Fibroblast of the aortic adventitia (primary cell): ENCODE data around the gene ZBTB5. TPM values are rescaled to one million over a fixed set of nuclear protein-coding genes. Genes with fewer than 3 reads are reported as not detected.
"Not testable (repeated sequence)": the region's sequence is repeated elsewhere in the genome, so short reads cannot be mapped to it uniquely, and the experiment has no call there.

ENCODE experiments used
- DNase-seq: peaks from one replicate; pipeline ENCODE4 v3.0.0-alpha.2; 2010; ENCODE audit warnings: low read depth
- H3K4me3 ChIP-seq: 2 replicates; pipeline ENCODE4 v1.5.1; 2011; ENCODE audit warnings: low read depth, mild to moderate bottlenecking, control low read depth, low read length, moderate library complexity
- total RNA-seq: library from RNA; depleted of rRNA; stranded (reverse); fragments of >200 nt; gene quantifications from 2 replicates; pipeline ENCODE4 v1.2.3, GENCODE V29; 2012; ENCODE audit warnings: low replicate concordance
- TF ChIP-seq, protein P1 (sequence below): IDR thresholded peaks from 2 replicates; pipeline ENCODE4 v1.5.1; 2011; ENCODE audit warnings: mild to moderate bottlenecking, low read length, control low read depth, inconsistent platforms; ENCODE audit not compliant: insufficient read depth

Gene ZBTB5
- total RNA-seq, 1 donor, result 9.3 TPM

DNA sequence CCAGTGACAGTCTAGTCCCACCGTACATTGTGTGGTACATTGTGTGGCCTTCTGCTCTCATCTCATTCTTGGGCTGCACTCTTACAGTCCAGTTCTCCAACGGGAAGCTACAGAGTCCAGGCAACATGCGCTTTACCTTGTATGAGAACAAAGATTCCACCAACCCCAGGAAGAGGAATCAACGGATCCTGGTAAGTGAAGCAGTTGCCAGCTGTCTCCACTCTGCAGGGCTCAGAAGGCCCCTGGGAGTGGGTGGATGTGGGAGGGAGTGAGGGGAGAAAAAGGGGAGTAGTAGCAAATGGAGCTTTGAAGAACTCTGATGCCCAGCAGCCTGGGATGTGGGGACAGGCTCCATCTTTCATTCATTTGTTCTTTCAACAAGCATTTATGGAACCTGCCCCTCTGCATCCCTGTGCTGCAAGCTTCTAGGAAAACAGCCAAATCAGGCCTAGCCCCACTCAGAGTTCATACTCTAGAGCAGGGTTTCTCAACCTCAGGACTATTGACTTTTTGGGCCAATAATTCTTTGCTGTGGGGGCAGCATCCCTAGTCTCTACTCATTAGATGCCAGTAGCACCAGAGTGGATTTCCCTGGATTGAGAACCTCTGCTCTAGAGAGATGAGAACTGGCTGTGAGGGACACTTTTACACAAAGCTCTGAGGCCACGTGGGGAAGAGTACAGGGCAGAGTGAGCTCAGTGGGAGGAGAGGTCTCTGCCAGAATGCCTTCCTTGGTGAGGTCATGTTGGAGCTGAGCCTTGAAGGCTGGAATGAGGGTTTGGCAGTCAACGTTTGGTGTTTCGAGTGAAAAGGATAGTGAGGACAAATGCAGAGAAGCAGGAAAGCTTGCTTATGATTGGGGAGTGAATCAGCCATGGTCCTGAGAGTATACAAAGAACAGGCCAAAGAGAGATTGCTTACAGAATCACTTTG, 21.6 kb upstream of the ZBTB5 start:
- peak overlapping the region; percentile 92 for H3K4me3 ChIP-seq
- TF ChIP-seq, protein P1, sequence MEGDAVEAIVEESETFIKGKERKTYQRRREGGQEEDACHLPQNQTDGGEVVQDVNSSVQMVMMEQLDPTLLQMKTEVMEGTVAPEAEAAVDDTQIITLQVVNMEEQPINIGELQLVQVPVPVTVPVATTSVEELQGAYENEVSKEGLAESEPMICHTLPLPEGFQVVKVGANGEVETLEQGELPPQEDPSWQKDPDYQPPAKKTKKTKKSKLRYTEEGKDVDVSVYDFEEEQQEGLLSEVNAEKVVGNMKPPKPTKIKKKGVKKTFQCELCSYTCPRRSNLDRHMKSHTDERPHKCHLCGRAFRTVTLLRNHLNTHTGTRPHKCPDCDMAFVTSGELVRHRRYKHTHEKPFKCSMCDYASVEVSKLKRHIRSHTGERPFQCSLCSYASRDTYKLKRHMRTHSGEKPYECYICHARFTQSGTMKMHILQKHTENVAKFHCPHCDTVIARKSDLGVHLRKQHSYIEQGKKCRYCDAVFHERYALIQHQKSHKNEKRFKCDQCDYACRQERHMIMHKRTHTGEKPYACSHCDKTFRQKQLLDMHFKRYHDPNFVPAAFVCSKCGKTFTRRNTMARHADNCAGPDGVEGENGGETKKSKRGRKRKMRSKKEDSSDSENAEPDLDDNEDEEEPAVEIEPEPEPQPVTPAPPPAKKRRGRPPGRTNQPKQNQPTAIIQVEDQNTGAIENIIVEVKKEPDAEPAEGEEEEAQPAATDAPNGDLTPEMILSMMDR, result no peak
- DNase-seq, result peak; percentile 98

DNA sequence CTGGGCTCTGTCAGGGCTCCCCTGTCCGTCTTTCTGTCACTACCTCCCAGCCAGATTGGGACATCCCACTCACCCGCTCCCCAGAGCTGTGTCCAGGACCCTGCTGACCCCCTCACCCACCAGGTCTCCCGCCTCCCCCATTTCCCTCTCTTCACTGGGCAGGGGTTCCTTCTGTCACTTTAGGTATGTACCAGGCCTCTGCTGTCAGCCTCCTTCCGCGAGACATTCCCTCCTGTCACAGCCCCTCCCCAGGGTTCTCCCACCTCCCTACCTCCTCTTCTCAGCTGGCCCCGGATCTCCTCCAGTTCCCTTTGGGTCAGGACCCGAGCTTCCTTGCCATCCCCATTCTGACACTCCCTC, 21.0 kb upstream of the ZBTB5 start:
- TF ChIP-seq, protein P1, result no peak
- DNase-seq, result no peak
- peak overlapping the region; percentile 92 for H3K4me3 ChIP-seq

DNA sequence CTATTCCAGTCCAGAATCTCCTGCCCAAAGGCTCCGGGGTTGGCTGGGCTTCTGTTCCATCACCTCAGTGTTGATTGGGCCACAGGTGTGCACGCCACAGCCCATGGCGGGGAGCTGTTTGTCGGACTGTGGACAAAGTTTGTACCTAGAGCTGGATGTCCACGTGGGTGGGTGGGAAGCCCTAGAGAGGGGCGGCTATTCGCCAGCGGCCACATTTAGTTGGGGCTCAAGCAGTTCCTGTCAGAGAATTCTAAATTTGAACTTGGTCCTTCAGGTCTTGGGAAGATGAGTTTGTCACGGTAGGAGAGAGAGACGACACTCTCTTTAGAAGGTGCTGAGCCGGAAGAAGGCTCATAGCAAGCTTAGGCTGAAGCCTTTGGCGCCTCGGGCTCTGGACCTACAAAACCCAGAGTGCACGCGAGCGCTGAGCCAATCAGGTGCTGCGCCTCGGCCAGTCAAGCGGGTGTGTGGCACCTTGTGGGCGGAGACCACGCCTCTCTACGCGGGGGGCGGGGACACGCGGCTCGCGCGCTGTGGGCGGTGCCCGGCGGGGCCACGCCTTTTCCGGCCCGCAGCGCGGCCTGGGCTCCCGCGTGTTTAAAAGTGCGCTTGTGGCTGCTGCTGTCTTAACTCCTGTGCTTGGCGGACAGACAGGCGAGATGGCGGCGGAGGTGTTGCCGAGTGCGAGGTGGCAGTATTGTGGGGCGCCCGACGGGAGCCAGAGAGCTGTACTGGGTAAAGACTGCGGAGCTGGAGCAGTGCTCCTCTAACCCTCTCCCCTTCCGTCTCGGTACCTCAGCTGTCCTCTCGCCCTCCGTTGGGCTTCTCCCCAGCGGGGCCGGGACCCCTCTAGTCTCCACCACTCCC, 20.4 kb upstream of the ZBTB5 start, which contains the start of gene POLR1E:
Gene POLR1E, plus strand, starts transcription at position 560 of the 867 bp plus-strand sequence. Its CDS starts 100 bp downstream, at position 660.
- TF ChIP-seq, protein P1, result no peak
- H3K4me3 ChIP-seq, result peak within 1 kb of the TSS; percentile 92
- DNase-seq, result peak; percentile 86

DNA sequence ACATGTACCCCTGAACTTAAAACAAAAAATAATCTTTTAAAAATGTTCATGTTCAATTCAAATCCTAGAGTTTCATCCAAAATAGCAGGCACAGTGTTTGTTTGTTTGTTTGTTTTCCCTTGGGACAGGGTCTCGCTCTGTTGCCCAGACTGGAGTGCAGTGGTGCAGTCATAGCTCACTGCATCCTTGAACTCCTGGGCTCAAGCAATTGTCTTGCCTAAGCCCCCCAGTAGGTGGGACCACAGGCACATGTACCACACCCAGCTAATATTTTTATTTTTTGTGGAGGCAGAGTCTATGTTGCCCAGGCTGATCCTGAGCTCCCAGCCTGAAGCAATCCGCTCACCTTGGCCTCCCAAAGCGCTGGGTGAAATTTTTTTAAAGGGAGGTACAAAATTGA, 15.5 kb upstream of the ZBTB5 start:
- H3K4me3 ChIP-seq, result no peak overlapping the region
- no peak for DNase-seq
- TF ChIP-seq, protein P1, result no peak

DNA sequence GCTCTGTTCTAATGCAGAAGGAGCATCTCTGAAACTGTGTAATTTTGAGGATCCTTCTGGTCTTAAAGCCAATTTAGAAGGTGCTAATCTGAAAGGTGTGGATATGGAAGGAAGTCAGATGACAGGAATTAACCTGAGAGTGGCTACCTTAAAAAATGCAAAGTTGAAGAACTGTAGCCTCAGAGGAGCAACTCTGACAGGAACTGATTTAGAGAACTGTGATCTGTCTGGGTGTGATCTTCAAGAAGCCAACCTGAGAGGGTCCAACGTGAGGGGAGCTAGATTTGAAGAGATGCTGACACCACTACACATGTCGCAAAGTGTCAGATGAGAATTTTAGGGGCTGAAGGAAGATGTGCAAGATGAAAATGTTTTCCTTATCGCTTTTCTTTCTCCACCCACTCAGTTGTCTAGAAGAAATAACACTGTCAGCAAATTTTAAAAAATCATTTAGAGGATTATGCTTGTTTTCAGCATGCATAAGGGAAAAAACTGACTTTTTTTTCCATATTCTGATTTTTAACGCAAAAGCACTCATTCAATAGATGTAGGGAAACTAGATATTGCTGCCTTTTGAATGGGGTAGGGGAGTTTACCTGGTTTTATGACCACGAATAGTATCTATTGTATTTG, 12.9 kb upstream of the ZBTB5 start:
- not testable (repeated sequence) for H3K4me3 ChIP-seq, DNase-seq

DNA sequence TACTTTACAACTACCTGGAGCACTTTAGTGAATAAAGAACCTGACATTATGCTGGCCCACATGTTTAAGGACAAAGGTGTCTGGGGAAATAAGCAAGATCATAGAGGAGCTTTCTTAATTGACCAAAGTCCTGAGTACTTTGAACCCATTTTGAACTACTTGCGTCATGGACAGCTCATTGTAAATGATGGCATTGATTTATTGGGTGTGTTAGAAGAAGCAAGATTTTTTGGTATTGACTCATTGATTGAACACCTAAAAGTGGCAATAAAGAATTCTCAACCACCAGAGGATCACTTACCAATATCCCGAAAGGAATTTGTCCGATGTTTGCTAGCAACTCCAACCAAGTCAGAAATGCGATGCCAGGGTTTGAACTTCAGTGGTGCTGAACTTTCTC, 12.2 kb upstream of the ZBTB5 start:
- H3K4me3 ChIP-seq, DNase-seq: not testable (repeated sequence)

DNA sequence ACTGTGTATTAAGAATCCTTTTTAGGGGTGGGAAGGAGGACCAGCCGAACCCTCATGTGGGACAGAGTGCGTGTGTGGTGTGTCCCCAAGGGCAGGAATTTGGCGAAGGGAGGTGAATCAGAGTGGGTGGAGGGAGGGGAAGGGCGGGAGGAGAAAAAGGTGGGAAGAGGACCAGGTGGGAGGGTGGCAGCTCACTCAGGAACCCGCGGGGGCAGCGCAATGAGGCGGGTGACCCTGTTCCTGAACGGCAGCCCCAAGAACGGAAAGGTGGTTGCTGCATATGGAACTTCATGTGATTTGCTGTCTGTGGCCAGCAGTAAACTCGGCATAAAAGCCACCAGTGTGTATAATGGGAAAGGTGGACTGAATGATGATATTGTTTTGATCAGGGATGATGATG, 11.7 kb upstream of the ZBTB5 start:
- TF ChIP-seq, protein P1, result no peak
- DNase-seq, result no peak
- no peak overlapping the region for H3K4me3 ChIP-seq
